Measurements from ENCODE around the gene USP12.

Gene USP12

GRCh38 chr13:27035892-27036235 lies 135.7 kb downstream of the USP12 start:
- no peak for DNase-seq (ENCODE audit: low read depth, low spot score)

GRCh38 chr13:27034678-27035111 lies 136.9 kb downstream of the USP12 start:
- no peak for DNase-seq (ENCODE audit: low read depth, low spot score)

- DNase-seq (ENCODE audit: low read depth, low spot score): no peak
Observed at GRCh38 chr13:27028683-27029480, 142.7 kb downstream of the USP12 start.

- DNase-seq (ENCODE audit: low read depth, low spot score): no peak
Observed at GRCh38 chr13:27027086-27027667, 144.4 kb downstream of the USP12 start.

- DNase-seq (ENCODE audit: low read depth, low spot score): no peak
Observed at GRCh38 chr13:27026396-27026795, 145.2 kb downstream of the USP12 start.

- DNase-seq (ENCODE audit: low read depth, low spot score): no peak
Observed at GRCh38 chr13:27024776-27025492, 146.7 kb downstream of the USP12 start.

GRCh38 chr13:27024074-27024461 lies 147.5 kb downstream of the USP12 start:
- DNase-seq (ENCODE audit: low read depth, low spot score): no peak

GRCh38 chr13:27023385-27024073 lies 148.1 kb downstream of the USP12 start:
- no peak for DNase-seq (ENCODE audit: low read depth, low spot score)

GRCh38 chr13:27022571-27023311 lies 148.9 kb downstream of the USP12 start:
- DNase-seq (ENCODE audit: low read depth, low spot score): no peak

- DNase-seq (ENCODE audit: low read depth, low spot score): no peak
Observed at GRCh38 chr13:27020415-27020814, 151.2 kb downstream of the USP12 start.

GRCh38 chr13:27018882-27019281 lies 152.7 kb downstream of the USP12 start:
- DNase-seq (ENCODE audit: low read depth, low spot score): no peak

GRCh38 chr13:27018344-27018861 lies 153.2 kb downstream of the USP12 start:
- DNase-seq (ENCODE audit: low read depth, low spot score): no peak

- no peak for DNase-seq (ENCODE audit: low read depth, low spot score)
Observed at GRCh38 chr13:27016875-27017274, 154.7 kb downstream of the USP12 start.

Measured in iPS DF 19.7 (cell line).